Muscle of leg (tissue), 11 donors: ENCODE results near the gene C20orf173. TPM values are rescaled to one million over a fixed set of nuclear protein-coding genes. Genes with fewer than 3 reads are reported as not detected.
"Not testable (repeated sequence)": the region's sequence is repeated elsewhere in the genome, so short reads cannot be mapped to it uniquely, and the experiment has no call there.

Source experiments
- DNase-seq: peaks from one replicate; pipeline ENCODE4 v3.0.0; 2013
- H3K27ac ChIP-seq: one replicate; pipeline ENCODE4 v1.5.1; 2013; ENCODE audit warnings: mild to moderate bottlenecking, low read length, control low read depth
- H3K27me3 ChIP-seq: one replicate; pipeline ENCODE4 v1.6.1; 2013; ENCODE audit warnings: low read length; ENCODE audit not compliant: control insufficient read depth, insufficient read depth
- H3K36me3 ChIP-seq: one replicate; pipeline ENCODE4 v1.6.1; 2013; ENCODE audit warnings: low read length; ENCODE audit not compliant: control insufficient read depth, insufficient read depth
- H3K4me1 ChIP-seq: one replicate; pipeline ENCODE4 v1.6.1; 2013; ENCODE audit warnings: low read length; ENCODE audit not compliant: control insufficient read depth, insufficient read depth
- H3K4me3 ChIP-seq: one replicate; pipeline ENCODE4 v1.5.1; 2013; ENCODE audit warnings: low read length, control low read depth
- H3K9me3 ChIP-seq: replicated peaks from 2 replicates; pipeline ENCODE4 v1.6.1; 2013; ENCODE audit warnings: low read depth, low read length; ENCODE audit not compliant: control insufficient read depth
- WGBS: methylation state at CpG from one replicate; pipeline ENCODE4 v1.1.5; 2013; ENCODE audit warnings: missing lambda C conversion rate; ENCODE audit not compliant: insufficient coverage; 5-methylcytosine and 5-hydroxymethylcytosine counted together
- polyA plus RNA-seq, 8 donors: library from polyadenylated mRNA; unstranded; fragments of 120-200 nt; gene quantifications; one replicate each; pipeline versions ENCODE4 v1.2.1 to v1.2.3, GENCODE V29; 2013; ENCODE audit warnings: inconsistent platforms in 1 of 8, low replicate concordance in 1 of 8; ENCODE audit not compliant: insufficient read length in 8 of 8, insufficient read depth in 1 of 8
- total RNA-seq: library from RNA; stranded (reverse); fragments of 120-200 nt; gene quantifications from one replicate; pipeline ENCODE4 v1.2.4, GENCODE V29; 2013

Gene C20orf173
- total and polyA plus RNA-seq, 9 donors, result not detected

DNA sequence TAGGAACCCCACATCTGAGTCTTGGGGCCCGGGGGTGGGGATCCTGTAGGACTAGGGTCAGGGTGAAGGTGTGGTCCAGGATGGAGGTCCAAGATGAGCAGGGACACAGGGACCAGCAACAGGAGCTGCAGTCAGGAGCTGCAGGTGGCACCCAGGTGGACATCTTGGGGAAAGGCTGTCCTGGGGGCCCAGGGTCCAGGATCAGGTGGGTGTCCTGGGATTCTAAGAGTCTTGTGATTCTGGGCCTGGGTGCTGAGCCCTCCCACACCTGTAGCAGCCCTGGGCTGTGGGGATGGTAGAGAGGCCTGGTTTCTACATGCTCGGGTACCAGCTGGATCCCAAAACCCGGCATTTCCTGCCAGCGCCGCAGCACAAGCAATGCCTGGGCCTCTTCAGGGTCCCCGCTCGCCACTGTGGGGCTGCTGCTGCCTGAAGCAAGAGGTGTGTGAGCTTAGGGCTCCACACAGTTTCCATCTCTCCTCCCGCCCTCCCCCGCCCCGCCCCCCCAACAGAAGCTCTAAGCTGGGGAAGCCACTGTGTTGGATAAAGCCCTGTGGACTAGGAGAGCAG, 33.2 kb upstream of the C20orf173 start:
- no peaks in the 10 kb centered on the region for H3K27me3 ChIP-seq
- no peaks in the 10 kb centered on the region for H3K4me1 ChIP-seq
- peaks cover 18% of the 10 kb centered on the region for H3K36me3 ChIP-seq
- H3K9me3 ChIP-seq, result no peaks in the 10 kb centered on the region
- no peak overlapping the region for H3K27ac ChIP-seq
- 89% methylated on average over 5 of the region's 10 CpGs for WGBS
- DNase-seq, result no peak
- no peak overlapping the region for H3K4me3 ChIP-seq

DNA sequence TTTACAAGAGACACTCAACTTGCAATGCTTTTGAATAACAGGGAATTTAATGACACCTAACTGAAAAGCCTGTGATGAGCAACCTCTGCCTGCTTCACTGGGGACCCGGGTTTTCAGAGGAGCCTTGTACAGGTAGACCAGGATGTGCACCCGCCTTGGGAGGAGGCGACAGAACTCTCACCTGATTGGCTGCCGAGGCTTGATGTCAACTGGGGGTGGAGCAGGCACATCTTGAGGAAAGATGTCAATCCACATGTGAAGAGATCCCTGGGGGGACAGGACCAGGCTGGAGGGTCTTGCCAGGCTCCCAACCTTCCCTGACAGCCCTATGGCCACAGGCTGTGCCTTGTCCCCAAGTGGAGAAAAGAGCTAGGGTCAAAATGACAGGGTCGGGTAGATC, 32.2 kb upstream of the C20orf173 start:
- Histone ChIP-seq H3K9me3 (no peaks in the 10 kb centered on the region), H3K4me1 (no peaks in the 10 kb centered on the region), H3K4me3 (no peak overlapping the region), H3K27me3 (no peaks in the 10 kb centered on the region), H3K36me3 (peaks cover 27% of the 10 kb centered on the region), H3K27ac (no peak overlapping the region)
- 62% methylated on average over 5 of the region's 5 CpGs for WGBS
- DNase-seq, result no peak

DNA sequence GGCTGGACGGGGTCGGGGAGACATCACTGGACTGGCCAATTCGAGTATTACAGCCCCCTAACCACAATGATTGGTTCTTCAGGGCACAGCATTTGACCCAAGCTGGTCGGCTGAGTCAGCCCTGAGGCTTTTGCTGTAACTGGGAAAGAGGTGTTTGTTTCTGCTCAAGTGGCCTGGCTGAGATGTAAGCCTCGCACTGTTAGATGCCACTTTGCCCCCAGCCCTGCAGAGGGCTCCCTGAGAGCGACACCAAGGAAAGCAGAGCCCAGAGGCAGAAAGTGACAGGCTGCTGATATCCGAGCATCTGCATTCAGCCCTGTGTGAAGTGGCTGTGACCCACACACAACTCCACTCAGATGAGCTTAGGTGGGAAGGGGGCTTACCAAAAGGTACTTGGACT, 31.8 kb upstream of the C20orf173 start:
- Histone ChIP-seq H3K4me1 (no peaks in the 10 kb centered on the region), H3K27ac (no peak overlapping the region), H3K27me3 (no peaks in the 10 kb centered on the region), H3K36me3 (peaks cover 31% of the 10 kb centered on the region), H3K9me3 (no peaks in the 10 kb centered on the region), H3K4me3 (no peak overlapping the region)
- DNase-seq, result no peak
- 20% methylated on average over 3 of the region's 7 CpGs for WGBS

GRCh38 chr20:35560541-35560940, 31.1 kb upstream of the C20orf173 start:
- no peak for DNase-seq
- H3K27me3 ChIP-seq, result no peaks in the 10 kb centered on the region
- no peaks in the 10 kb centered on the region for H3K4me1 ChIP-seq
- H3K4me3 ChIP-seq, result no peak overlapping the region
- H3K36me3 ChIP-seq, result peaks cover 37% of the 10 kb centered on the region
- H3K9me3 ChIP-seq, result no peaks in the 10 kb centered on the region
- WGBS, result 64% methylated on average over 7 of the region's 10 CpGs
- no peak overlapping the region for H3K27ac ChIP-seq

DNA sequence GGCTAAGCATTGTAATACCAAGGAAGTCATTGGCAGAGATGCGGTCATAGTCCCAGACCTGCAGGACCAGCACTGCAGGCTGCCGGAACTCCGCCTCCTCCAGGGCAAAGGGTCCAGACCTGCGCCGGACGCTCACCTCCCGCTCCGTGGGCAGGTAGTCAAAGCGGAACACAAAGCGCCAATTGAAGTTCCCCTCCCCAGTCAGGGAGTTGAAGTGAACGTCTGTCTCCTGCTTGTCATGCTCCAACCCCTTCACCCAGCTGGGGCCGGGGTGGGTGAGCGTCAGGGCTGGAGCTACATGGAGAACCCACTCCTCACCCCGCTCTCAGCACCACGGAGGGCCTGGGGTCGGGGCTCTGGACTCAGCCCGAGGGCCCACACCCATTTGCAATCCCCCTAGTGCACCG, 30.7 kb upstream of the C20orf173 start:
- H3K4me3 ChIP-seq, result no peak overlapping the region
- no peak for DNase-seq
- no peaks in the 10 kb centered on the region for H3K9me3 ChIP-seq
- H3K27ac ChIP-seq, result no peak overlapping the region
- no peaks in the 10 kb centered on the region for H3K27me3 ChIP-seq
- H3K4me1 ChIP-seq, result peaks cover 3% of the 10 kb centered on the region
- WGBS, result 69% methylated on average over 16 of the region's 18 CpGs
- H3K36me3 ChIP-seq, result peaks cover 41% of the 10 kb centered on the region

GRCh38 chr20:35559042-35559693, 29.7 kb upstream of the C20orf173 start:
- Histone ChIP-seq H3K4me3 (no peak overlapping the region), H3K36me3 (peaks cover 49% of the 10 kb centered on the region), H3K27me3 (no peaks in the 10 kb centered on the region), H3K27ac (no peak overlapping the region), H3K4me1 (peaks cover 6% of the 10 kb centered on the region), H3K9me3 (no peaks in the 10 kb centered on the region)
- DNase-seq, result no peak
- 80% methylated on average over 20 of the region's 24 CpGs for WGBS

- H3K4me1 ChIP-seq, result peaks cover 6% of the 10 kb centered on the region
- no peak for DNase-seq
- H3K4me3 ChIP-seq, result no peak overlapping the region
- 97% methylated on average over 3 of the region's 4 CpGs for WGBS
- H3K9me3 ChIP-seq, result no peaks in the 10 kb centered on the region
- H3K27me3 ChIP-seq, result no peaks in the 10 kb centered on the region
- H3K36me3 ChIP-seq, result peaks cover 56% of the 10 kb centered on the region
- no peak overlapping the region for H3K27ac ChIP-seq
Measured at GRCh38 chr20:35558451-35558850, 29.0 kb upstream of the C20orf173 start.

DNA sequence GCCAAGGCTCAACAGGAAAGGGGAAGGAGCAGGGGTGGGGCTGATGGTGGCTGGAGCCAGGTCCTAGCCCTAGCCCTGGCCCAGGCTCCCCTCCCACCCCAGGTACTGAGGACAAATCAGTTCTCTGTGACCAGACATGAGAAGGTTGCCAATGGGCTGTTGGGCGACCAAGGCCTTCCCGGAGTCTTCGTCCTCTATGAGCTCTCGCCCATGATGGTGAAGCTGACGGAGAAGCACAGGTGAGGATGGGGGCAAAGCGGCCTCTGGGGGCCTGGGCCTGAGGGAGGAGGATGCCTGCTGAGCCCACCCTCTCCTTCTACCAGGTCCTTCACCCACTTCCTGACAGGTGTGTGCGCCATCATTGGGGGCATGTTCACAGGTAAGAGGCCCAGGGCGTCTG, 27.4 kb upstream of the C20orf173 start:
- Histone ChIP-seq H3K27ac (no peak overlapping the region), H3K36me3 (peaks cover 72% of the 10 kb centered on the region), H3K4me1 (peaks cover 6% of the 10 kb centered on the region), H3K27me3 (no peaks in the 10 kb centered on the region), H3K4me3 (no peak overlapping the region), H3K9me3 (no peaks in the 10 kb centered on the region)
- no peak for DNase-seq
- 100% methylated on average over 3 of the region's 8 CpGs for WGBS

GRCh38 chr20:35555951-35556645, 26.6 kb upstream of the C20orf173 start:
- H3K4me1 ChIP-seq, result peaks cover 6% of the 10 kb centered on the region
- 99% methylated on average over 9 of the region's 21 CpGs for WGBS
- H3K27ac ChIP-seq, result no peak overlapping the region
- no peak for DNase-seq
- no peak overlapping the region for H3K4me3 ChIP-seq
- peaks cover 79% of the 10 kb centered on the region for H3K36me3 ChIP-seq
- no peaks in the 10 kb centered on the region for H3K9me3 ChIP-seq
- H3K27me3 ChIP-seq, result no peaks in the 10 kb centered on the region

- H3K9me3 ChIP-seq, H3K4me3 ChIP-seq, H3K4me1 ChIP-seq, H3K27me3 ChIP-seq: not testable (repeated sequence)
- H3K27ac ChIP-seq, result peak overlapping the region; percentile 20
- DNase-seq, result peak; percentile 30
- peaks cover 85% of the 10 kb centered on the region for H3K36me3 ChIP-seq
- WGBS, result 75% methylated on average over 4 of the region's 4 CpGs
Measured at GRCh38 chr20:35555461-35555860, 26.0 kb upstream of the C20orf173 start.
